Measurements from ENCODE around the gene DNAJC1.

Gene DNAJC1

GRCh38 chr10:21926949-21927348 lies 76.6 kb downstream of the DNAJC1 start:
- Histone ChIP-seq H3F3A (ENCODE audit: insufficient read depth) (no peaks in the 10 kb centered on the region), H3K9me3 (ENCODE audit: insufficient read depth, low read length) (no peaks in the 10 kb centered on the region), H3K27me3 (ENCODE audit: low read length) (no peaks in the 10 kb centered on the region), H3K27ac (ENCODE audit: low read depth, low read length) (no peak overlapping the region), H4K20me1 (ENCODE audit: low read depth, low read length) (peaks cover 7% of the 10 kb centered on the region; the same call in 1 of the 2 replicates), H3K79me2 (ENCODE audit: insufficient read depth, low read length) (no peaks in the 10 kb centered on the region), H3K36me3 (ENCODE audit: low read length) (0 out of 2 replicates have a peak, but pooled peaks cover 3% of the 10 kb centered on the region), H3K9ac (ENCODE audit: low read length) (no peak overlapping the region), H3K4me2 (ENCODE audit: low read depth, low read length, poor library complexity, severe bottlenecking) (no peak overlapping the region), H3K4me3 (ENCODE audit: insufficient read depth, low read length, poor library complexity, severe bottlenecking) (no peak overlapping the region), H3K9me2 (replicated peaks; ENCODE audit: insufficient read depth, low read length) (no peaks in the 10 kb centered on the region), H2AFZ (ENCODE audit: low read depth, low read length, severe bottlenecking) (no peak overlapping the region)
- TF ChIP-seq, protein P1, sequence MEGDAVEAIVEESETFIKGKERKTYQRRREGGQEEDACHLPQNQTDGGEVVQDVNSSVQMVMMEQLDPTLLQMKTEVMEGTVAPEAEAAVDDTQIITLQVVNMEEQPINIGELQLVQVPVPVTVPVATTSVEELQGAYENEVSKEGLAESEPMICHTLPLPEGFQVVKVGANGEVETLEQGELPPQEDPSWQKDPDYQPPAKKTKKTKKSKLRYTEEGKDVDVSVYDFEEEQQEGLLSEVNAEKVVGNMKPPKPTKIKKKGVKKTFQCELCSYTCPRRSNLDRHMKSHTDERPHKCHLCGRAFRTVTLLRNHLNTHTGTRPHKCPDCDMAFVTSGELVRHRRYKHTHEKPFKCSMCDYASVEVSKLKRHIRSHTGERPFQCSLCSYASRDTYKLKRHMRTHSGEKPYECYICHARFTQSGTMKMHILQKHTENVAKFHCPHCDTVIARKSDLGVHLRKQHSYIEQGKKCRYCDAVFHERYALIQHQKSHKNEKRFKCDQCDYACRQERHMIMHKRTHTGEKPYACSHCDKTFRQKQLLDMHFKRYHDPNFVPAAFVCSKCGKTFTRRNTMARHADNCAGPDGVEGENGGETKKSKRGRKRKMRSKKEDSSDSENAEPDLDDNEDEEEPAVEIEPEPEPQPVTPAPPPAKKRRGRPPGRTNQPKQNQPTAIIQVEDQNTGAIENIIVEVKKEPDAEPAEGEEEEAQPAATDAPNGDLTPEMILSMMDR (IDR thresholded peaks at IDR 0.05; ENCODE audit: insufficient read depth, low read length, poor library complexity, severe bottlenecking): no peak

DNA sequence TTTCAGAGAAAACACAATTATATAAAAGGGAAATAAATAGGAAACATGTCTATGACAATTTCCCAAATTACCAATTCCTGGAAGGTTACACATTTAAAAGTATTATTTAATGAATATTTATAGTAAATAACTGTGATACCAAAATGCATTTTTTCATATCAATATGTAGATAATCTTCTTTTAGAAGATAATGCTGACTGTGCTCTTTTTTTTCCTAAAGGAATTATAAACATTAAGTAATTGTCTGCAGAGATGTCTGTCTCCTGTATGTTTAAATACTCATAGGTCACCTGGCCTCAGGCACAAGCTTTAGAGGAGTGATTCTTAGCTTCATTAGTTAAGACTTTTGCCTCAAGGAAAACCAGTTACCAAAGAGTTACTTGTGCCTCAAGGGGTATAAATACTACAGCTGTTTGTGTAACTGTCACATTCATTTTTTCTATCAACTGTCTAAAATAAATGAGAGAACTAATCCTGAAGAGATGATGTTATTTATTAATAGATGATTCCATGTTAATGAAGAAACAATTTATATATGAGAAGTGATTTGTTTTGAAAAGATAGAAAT lies 77.1 kb downstream of the DNAJC1 start:
- H3K27ac ChIP-seq (ENCODE audit: low read depth, low read length): no peak overlapping the region
- no peak overlapping the region for H3K4me2 ChIP-seq (ENCODE audit: low read depth, low read length, poor library complexity, severe bottlenecking)
- no peak overlapping the region for H3K4me3 ChIP-seq (ENCODE audit: insufficient read depth, low read length, poor library complexity, severe bottlenecking)
- H4K20me1 ChIP-seq (ENCODE audit: low read depth, low read length): peaks cover 7% of the 10 kb centered on the region; the same call in 1 of the 2 replicates
- 0 out of 2 replicates have a peak, but pooled peaks cover 3% of the 10 kb centered on the region for H3K36me3 ChIP-seq (ENCODE audit: low read length)
- H3K9ac ChIP-seq (ENCODE audit: low read length): no peak overlapping the region
- H3K9me2 ChIP-seq (replicated peaks; ENCODE audit: insufficient read depth, low read length): no peaks in the 10 kb centered on the region
- no peaks in the 10 kb centered on the region for H3K79me2 ChIP-seq (ENCODE audit: insufficient read depth, low read length)
- H3K27me3 ChIP-seq (ENCODE audit: low read length): no peaks in the 10 kb centered on the region
- H3F3A ChIP-seq (ENCODE audit: insufficient read depth): no peaks in the 10 kb centered on the region
- no peaks in the 10 kb centered on the region for H3K9me3 ChIP-seq (ENCODE audit: insufficient read depth, low read length)
- H2AFZ ChIP-seq (ENCODE audit: low read depth, low read length, severe bottlenecking): no peak overlapping the region
- TF ChIP-seq, protein P1 (IDR thresholded peaks at IDR 0.05; ENCODE audit: insufficient read depth, low read length, poor library complexity, severe bottlenecking): no peak
- no peak for TF ChIP-seq EZH2phosphoT487 (conservative IDR thresholded peaks at IDR 0.05; ENCODE audit: low read length)

- Histone ChIP-seq H2AFZ (ENCODE audit: low read depth, low read length, severe bottlenecking) (no peak overlapping the region), H3K9ac (ENCODE audit: low read length) (no peak overlapping the region), H3K4me2 (ENCODE audit: low read depth, low read length, poor library complexity, severe bottlenecking) (no peak overlapping the region), H3K27me3 (ENCODE audit: low read length) (no peaks in the 10 kb centered on the region), H3K9me2 (replicated peaks; ENCODE audit: insufficient read depth, low read length) (no peaks in the 10 kb centered on the region), H3K79me2 (ENCODE audit: insufficient read depth, low read length) (no peaks in the 10 kb centered on the region), H3F3A (ENCODE audit: insufficient read depth) (no peaks in the 10 kb centered on the region), H3K9me3 (ENCODE audit: insufficient read depth, low read length) (no peaks in the 10 kb centered on the region), H3K4me3 (ENCODE audit: insufficient read depth, low read length, poor library complexity, severe bottlenecking) (no peak overlapping the region), H3K27ac (ENCODE audit: low read depth, low read length) (no peak overlapping the region), H4K20me1 (ENCODE audit: low read depth, low read length) (peaks cover 7% of the 10 kb centered on the region; the same call in 1 of the 2 replicates), H3K36me3 (ENCODE audit: low read length) (0 out of 2 replicates have a peak, but pooled peaks cover 3% of the 10 kb centered on the region)
- TF ChIP-seq, protein P1 (IDR thresholded peaks at IDR 0.05; ENCODE audit: insufficient read depth, low read length, poor library complexity, severe bottlenecking): no peak
- no peak for TF ChIP-seq EZH2phosphoT487 (conservative IDR thresholded peaks at IDR 0.05; ENCODE audit: low read length)
Measured at GRCh38 chr10:21925851-21926250, 77.7 kb downstream of the DNAJC1 start.
